ENCODE results near the gene TMEM266. TPM values are rescaled to one million over a fixed set of nuclear protein-coding genes. Genes with fewer than 3 reads are reported as not detected.

Gene TMEM266
- total RNA-seq, 1 donor from 2014 or later: 0.21 TPM

- no peak for DNase-seq (ENCODE audit: low read depth)
- TF ChIP-seq CTCF (IDR thresholded peaks at IDR 0.05; ENCODE audit: insufficient read depth, low read length, poor library complexity, severe bottlenecking): no peak
- Histone ChIP-seq H3K4me3 (ENCODE audit: low read depth, low read length) (no peak overlapping the region), H3K36me3 (ENCODE audit: control insufficient read depth, insufficient read depth, low read length) (no peaks in the 10 kb centered on the region), H3K27me3 (ENCODE audit: control insufficient read depth, insufficient read depth, low read length) (no peaks in the 10 kb centered on the region)
Observed at GRCh38 chr15:76223521-76223920, 163.7 kb downstream of the TMEM266 start.

DNA sequence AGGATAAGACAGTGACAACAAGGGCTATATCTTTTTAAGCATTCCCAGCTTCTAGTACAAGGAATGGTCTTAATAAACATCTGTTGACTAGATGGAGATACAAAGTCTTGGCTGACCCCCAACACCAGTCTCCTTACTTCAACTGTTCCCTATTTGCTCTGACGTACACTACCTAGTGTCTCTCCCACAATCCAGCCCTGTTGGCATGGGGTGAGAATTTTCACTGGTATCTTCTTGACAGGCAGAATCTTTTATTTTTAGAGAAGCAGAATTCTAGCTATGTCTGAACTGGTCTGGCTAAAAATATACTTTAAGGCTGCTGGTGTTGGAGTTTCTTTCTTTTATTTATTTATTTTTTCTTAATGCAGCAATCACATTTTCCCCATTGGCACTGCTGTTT, 169.5 kb downstream of the TMEM266 start:
- no peaks in the 10 kb centered on the region for H3K36me3 ChIP-seq (ENCODE audit: control insufficient read depth, insufficient read depth, low read length)
- no peak overlapping the region for H3K4me3 ChIP-seq (ENCODE audit: low read depth, low read length)
- no peak for DNase-seq (ENCODE audit: low read depth)
- no peaks in the 10 kb centered on the region for H3K27me3 ChIP-seq (ENCODE audit: control insufficient read depth, insufficient read depth, low read length)
- no peak for TF ChIP-seq CTCF (IDR thresholded peaks at IDR 0.05; ENCODE audit: insufficient read depth, low read length, poor library complexity, severe bottlenecking)

DNA sequence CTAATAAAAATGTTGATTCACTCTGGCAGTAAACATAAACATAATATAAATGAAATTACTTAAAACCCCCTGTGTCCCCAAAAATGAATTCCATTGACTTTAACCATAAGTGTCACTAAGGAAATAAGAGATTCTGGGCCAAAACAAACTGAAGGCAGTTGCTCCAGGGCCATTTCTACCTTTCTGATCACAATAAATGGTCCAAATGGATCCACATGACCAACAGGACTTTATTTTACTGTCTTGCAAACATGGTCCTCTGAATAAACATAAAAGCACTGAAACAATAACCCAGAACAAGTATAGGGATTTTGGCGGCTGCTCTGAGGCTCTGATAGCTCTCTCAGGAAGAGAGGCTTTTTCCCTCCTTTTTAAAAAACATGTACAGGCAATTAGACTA, 174.1 kb downstream of the TMEM266 start:
- no peaks in the 10 kb centered on the region for H3K27me3 ChIP-seq (ENCODE audit: control insufficient read depth, insufficient read depth, low read length)
- no peak for DNase-seq (ENCODE audit: low read depth)
- no peaks in the 10 kb centered on the region for H3K36me3 ChIP-seq (ENCODE audit: control insufficient read depth, insufficient read depth, low read length)
- no peak for TF ChIP-seq CTCF (IDR thresholded peaks at IDR 0.05; ENCODE audit: insufficient read depth, low read length, poor library complexity, severe bottlenecking)
- H3K4me3 ChIP-seq (ENCODE audit: low read depth, low read length): no peak overlapping the region

DNA sequence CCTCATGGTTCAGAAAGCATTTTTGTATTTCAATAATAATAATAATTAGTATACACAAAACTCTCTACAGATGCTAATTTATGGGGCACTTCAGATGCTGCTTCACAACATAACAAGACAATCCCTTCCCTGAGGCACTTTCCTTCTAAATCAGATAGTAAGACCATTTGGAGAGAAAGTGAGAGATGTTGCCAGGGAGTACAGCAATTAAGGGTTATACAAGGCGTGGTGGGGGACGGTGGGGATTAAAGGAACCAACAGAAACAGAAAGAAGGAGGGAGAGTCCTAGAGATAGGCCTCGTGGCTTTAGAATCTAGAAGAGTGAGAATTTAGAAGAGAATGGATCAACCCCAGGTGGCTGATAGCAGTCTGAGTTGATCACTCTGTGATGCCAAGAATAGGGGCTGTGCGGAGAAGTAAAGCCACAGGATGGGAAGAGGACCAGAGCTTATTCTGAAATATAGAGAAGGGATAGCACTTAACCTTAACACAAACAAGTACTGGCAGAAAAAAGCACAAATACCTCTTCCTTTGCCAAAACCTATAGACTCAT, 174.6 kb downstream of the TMEM266 start:
- TF ChIP-seq CTCF (IDR thresholded peaks at IDR 0.05; ENCODE audit: insufficient read depth, low read length, poor library complexity, severe bottlenecking): no peak
- no peaks in the 10 kb centered on the region for H3K36me3 ChIP-seq (ENCODE audit: control insufficient read depth, insufficient read depth, low read length)
- no peak overlapping the region for H3K4me3 ChIP-seq (ENCODE audit: low read depth, low read length)
- H3K27me3 ChIP-seq (ENCODE audit: control insufficient read depth, insufficient read depth, low read length): no peaks in the 10 kb centered on the region
- no peak for DNase-seq (ENCODE audit: low read depth)

DNA sequence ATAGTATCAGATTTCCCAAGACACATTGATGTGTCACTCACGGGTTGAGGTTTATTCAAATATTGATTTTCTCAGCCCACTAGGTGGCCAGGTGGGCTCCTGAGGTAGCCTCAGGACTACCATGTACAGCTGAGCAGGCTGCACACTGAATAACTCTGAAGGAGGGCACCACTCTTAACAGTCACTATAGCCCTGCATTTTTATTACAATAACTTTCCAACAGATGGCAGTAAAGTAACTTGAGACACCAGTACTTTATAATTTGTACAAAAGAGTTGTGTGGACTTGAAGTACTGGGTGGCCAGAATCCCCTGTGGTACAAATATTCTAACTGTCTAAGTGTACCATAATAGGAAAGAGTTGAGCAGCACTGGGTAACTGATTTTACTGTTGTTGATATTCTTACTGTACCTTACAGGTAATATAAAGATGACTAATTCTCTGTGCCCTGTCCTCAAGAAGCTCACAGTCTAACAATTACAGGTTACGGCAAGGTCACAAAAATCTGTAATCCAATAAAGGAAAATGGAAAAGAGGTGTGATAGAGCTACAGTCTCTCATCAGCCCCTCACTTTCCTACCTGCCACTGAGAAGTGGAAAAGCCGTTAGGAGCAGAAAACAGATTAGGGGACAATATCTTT, 175.5 kb downstream of the TMEM266 start:
- Histone ChIP-seq H3K27me3 (ENCODE audit: control insufficient read depth, insufficient read depth, low read length) (no peaks in the 10 kb centered on the region), H3K4me3 (ENCODE audit: low read depth, low read length) (no peak overlapping the region), H3K36me3 (ENCODE audit: control insufficient read depth, insufficient read depth, low read length) (no peaks in the 10 kb centered on the region)
- peak; percentile 4 for DNase-seq (ENCODE audit: low read depth)
- peak; percentile 45 for TF ChIP-seq CTCF (IDR thresholded peaks at IDR 0.05; ENCODE audit: insufficient read depth, low read length, poor library complexity, severe bottlenecking)

GRCh38 chr15:76236350-76236749, 176.6 kb downstream of the TMEM266 start:
- H3K4me3 ChIP-seq (ENCODE audit: low read depth, low read length): no peak overlapping the region
- DNase-seq (ENCODE audit: low read depth): no peak
- H3K36me3 ChIP-seq (ENCODE audit: control insufficient read depth, insufficient read depth, low read length): no peaks in the 10 kb centered on the region
- H3K27me3 ChIP-seq (ENCODE audit: control insufficient read depth, insufficient read depth, low read length): no peaks in the 10 kb centered on the region
- TF ChIP-seq CTCF (IDR thresholded peaks at IDR 0.05; ENCODE audit: insufficient read depth, low read length, poor library complexity, severe bottlenecking): no peak
